HG02798 (cell line): ENCODE results near the gene AKAP8.
"Not testable (repeated sequence)": the region's sequence is repeated elsewhere in the genome, so short reads cannot be mapped to it uniquely, and the experiment has no call there.

ENCODE experiments used
- ATAC-seq: cut with Tn5 transposase; IDR thresholded peaks from one replicate; pipeline ENCODE4 v1.9.1; 2021; ENCODE audit warnings: mild to moderate bottlenecking; ENCODE audit not compliant: unreplicated experiment, poor library complexity

The AKAP8 gene

DNA sequence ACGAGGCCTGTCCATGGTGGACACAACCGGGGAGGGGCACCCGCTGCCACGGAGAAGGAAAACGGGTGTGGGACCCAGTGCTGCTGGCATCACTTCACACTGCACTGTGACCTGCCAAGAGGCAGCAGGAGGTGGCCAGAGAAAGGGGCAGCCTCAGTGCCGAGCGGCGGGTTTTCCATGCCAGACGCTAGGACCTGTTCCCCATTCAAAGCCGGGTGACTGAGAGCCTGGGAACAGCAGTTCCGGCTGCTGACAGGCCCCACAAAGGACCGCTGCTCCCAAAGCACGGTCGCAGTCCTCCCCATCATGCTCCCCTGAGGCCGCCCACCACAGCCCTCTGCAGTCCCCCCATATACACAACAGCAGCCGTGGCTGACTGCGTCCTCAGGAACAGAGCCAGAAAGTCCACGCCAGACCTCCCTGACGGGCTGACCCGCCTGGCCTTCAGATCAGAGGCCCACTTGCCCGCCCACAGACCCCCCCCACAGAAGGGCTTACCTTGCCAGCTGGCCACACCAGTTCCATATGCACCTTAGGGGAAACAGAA lies 5.4 kb downstream of the AKAP8 start:
- no peak for ATAC-seq

DNA sequence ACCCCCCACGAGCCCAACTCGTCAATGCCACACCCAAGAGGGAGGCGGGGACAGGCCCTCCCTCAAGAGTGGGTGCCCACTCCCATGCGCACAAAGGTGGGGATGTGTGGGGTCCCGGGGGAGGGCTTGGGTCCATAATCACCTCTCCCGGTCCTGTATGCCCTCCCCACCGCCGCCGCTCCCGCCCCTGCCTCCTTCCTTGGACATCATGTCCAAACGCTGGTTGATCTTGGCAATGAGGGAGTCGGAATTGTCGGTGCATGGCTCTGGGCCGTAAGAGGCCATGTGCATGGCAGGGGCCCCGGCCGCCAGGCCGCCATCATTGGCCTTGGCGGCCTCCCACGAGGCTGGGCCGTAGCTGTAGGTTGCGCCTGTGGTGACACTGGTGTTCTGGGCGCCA lies 5.9 kb downstream of the AKAP8 start:
- no peak for ATAC-seq

DNA sequence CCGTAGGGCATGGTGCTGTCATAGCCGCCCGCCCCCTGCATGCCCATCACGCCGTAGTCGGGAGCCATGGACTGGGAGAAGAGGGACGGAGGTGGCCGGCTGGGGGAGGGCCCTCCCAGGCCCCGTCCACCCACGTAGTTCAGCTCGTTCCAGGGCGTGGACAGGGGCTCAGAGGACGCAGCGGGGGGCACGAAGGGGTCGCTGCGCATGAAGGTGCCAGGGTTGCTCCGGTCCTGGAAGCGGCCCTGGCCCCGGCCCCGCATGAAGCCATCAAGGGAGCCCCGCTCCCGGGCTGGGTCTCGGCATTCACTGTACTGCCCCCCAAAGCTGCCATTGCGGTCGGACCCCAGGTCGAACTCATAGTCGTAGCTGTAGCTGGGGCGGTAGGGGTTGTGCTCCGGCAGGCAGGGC lies 6.7 kb downstream of the AKAP8 start:
- ATAC-seq = no peak

DNA sequence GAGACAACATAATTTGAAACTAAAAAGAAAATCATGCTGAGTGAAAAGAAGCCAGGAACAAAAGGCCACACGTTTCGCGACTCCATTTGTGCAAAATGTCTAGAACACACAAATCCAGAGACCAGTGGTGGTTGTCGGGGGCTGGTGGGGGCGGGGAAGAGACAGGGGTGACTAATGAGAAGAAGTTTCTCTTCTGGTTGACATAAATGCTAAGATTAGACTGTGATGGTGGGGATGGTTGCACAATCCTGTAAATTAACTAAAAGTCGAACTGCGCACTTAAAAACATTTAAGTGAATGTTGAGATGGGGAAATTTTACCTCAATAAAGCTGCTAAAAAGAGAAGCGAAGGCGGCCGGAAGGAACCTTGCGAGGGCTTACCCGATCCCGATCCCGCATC lies 7.1 kb downstream of the AKAP8 start:
- no peak for ATAC-seq

DNA sequence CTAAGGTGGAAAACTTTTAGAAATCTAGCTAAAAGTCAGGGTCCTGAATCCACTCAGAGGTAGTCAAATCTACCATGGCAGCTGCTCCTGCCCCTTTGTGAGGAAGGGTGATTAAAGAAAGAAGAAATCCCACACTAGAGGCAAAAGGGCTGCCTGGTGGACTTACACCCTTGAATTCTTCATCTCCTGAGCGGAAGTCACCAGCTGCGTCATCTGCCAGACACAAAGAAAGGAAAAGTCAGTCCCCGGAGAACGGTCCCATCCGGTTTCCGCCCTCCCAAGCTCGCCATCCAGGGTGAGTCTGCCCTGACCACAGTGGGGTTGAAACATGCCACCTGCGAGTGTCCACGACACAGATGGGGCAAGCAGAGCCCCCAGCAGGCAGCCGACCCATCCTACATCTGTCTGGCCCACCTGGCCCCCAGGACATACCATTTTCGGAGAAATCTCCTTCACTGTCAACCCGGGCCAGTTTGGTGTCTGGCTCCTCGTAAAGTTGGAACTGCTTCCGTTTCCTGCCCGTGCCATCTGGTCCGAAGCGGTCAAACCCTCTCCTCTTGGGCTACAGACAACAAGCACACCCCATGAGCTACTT lies 7.7 kb downstream of the AKAP8 start:
- ATAC-seq = no peak

DNA sequence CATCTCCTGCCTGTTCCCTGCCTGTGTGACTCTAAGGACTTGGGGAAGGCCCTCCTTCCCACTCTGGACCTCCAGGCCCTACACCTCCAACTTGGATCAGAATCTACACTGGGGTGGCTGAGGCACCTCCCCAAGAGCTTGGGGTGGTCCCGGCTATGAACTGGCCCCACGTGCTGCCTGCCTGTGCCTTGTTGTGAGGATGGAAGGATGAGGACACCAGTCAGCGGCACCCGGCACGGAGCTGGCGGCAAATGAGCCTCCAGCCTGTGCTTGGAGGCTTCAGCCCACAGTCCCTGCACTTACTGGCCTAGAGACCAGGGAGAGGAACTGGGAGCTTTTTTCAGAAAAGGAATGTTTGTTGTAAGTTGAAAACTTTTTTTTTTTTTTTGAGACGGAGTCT lies 8.5 kb downstream of the AKAP8 start:
- ATAC-seq = no peak

DNA sequence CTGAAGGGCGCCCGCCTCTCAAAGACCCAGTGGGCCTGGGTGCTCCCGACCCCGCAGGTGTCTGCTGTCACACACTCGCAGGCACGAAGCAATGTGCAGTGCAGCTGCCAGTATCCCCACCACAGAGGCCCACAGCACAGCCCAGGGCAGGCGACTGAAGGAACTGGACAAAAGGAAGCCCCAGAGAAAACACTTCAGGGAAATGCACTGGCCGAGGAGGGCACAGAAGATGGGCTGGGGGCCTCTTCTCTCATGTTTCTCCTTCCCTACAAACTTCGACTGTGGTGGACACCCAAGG lies 10.0 kb downstream of the AKAP8 start:
- no peak for ATAC-seq

DNA sequence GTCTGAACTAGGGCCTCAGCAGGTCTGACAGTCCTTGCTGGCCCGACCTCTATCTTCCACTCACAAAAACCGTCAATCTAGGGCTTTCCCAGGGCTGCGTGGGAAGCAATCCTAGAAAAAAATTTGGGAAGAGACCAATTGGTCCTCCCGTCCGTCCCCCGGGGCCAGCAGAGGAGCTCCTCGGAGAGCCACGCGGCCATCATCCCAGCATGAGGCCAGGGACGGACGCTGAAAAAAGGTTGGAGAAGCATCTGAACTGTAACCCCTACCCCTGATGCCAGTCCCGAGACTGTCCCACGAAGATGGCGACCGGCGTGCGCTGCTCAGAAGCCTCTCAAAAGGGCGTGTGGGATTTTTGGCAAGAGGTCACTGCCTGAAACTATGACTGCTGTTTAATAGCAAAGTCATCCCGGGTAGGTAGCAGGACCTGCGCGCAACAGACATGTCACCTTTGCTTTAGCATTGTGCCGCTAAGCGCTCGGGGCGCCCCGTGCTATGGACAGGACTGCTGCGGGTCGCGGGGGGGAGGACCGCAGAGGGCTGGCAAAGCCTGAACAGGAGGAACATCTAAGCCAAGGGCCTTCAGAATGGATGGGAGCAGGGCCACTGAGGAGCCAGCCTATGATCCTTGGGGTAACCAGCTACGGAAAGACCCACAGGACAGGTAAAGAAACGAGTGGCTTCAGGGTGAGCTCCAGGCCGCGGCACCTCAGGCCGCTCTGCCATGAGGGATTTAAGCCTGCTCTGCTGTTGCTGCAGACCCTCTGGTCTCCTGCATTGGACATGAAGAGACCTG lies 10.6 kb downstream of the AKAP8 start:
- no peak for ATAC-seq

DNA sequence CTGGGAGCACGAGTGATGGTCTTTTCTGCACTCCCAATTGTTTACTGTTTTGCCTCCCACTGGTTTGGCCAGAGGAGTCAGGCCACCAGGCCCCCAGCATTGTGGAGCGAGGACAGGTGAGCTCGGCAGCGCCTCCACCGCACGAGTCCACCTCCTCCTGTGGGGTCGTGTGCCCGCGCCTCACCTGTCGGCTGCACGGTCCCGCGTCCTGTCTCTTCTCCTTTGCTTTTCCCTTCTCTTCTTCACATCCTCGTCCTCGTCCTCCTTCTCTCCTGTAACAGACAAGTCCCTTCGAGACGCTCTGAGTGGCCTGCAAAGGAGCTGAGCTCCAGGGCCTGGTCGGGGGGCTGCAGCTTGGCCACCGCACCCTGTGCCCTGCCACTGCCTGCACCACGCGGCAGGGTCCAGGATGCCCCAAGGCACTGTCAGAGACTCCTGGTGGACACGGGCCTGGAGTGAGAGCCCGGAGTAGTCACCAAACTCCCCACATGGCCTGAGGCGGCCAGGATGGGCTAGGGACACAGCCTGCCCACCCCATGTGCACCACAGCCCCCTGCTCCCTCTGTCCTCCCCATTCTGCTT lies 11.4 kb downstream of the AKAP8 start:
- ATAC-seq = no peak

DNA sequence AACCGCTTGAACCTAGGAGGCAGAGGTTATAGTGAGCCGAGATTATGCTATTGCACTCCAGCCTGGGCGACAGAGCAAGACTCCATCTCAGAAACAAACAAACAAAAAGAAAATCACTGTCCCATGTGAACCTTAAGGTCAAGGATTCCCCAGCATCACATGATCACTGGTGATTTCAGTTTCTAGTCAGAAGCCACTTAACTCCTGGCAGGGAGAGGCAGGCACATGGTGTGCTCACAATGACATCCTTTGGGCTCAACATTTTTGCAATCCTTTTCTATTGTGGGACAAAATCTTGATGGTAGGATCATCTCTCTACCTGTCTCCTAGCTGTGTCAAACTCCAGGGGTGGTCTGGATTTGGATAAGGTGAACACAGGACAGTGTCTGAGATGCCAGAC lies 12.1 kb downstream of the AKAP8 start:
- ATAC-seq = no peak

DNA sequence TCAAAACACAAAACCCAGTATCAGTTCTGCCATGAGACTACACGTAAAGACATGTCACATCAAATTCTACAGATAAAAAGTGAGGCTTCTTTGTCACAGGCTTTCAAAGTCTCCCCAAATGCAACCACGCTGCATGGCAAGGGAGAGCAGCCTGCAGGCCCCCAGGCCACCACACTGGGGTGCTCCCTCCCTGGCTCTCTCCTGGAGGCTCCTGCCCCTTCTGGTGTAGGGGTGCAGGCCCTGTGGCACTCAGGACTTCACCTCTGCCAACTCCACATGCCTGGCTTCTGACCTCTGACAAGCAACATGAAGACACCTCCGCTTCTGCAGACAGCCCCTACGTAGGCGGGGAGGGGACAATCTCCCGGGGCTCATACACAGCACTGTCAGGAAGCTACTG lies 14.3 kb downstream of the AKAP8 start:
- no peak for ATAC-seq

DNA sequence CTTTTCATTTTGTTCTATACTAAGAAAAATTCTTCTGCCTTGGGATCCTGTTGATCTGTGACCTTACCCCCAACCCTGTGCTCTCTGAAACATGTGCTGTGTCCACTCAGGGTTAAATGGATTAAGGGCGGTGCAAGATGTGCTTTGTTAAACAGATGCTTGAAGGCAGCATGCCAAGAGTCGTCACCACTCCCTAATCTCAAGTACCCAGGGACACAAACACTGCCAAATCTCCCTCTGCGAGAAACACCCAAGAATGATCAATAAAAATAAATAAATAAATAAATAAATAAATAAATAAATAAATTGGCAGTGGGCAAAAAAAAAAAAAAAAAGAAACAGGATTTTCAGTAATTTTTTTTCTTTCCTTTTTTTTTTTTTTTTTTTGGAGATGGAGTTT lies 15.8 kb downstream of the AKAP8 start:
- not testable (repeated sequence) for ATAC-seq

DNA sequence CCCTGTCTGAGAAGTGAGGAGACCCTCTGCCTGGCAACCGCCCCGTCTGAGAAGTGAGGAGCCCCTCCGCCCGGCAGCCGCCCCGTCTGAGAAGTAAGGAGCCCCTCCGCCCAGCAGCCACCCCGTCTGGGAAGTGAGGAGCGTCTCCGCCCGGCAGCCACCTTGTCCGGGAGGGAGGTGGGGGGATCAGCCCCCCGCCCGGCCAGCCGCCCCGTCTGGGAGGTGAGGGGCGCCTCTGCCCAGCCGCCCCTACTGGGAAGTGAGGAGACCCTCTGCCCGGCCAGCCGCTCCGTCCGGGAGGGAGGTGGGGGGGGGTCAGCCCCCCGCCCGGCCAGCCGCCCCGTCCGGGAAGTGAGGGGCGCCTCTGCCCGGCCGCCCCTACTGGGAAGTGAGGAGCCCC lies 16.5 kb downstream of the AKAP8 start:
- not testable (repeated sequence) for ATAC-seq

DNA sequence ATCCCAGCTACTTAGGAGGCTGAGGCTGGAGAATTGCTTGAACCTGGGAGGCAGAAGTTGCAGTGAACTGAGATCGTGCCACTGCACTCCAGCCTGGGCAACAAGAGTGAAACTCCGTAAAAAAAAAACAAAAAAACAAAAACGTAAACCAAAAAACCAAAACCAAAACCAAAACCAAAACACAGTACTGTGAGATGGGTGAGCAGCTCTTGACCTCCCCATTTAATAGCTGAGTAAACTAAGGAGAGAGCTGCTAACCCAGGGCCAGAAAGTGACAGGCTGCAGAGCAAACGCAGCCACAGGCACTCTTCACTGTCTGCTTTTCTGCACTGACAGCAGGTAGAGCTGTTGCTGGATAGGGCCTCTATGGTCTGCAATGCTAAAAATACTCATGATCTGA lies 19.6 kb downstream of the AKAP8 start:
- not testable (repeated sequence) for ATAC-seq

DNA sequence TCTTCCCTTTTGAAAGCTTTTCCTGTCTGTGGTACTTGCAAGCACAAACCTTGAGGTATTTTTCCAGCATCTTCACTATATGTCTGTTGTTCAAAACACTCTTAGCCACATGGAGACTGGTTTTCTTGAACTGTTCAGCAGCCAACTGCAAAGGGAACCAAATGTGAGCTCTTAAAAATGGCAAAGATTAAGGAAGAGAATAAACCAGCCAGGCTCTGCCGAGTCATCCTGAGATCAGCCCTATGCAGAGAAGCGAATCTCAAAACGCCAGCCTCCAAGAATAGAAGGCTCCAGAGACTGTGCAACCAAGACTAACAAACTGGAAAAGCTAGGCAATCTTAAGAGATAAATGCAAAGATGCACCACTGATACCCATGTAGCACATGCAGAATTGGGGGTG lies 20.7 kb downstream of the AKAP8 start:
- ATAC-seq = no peak

DNA sequence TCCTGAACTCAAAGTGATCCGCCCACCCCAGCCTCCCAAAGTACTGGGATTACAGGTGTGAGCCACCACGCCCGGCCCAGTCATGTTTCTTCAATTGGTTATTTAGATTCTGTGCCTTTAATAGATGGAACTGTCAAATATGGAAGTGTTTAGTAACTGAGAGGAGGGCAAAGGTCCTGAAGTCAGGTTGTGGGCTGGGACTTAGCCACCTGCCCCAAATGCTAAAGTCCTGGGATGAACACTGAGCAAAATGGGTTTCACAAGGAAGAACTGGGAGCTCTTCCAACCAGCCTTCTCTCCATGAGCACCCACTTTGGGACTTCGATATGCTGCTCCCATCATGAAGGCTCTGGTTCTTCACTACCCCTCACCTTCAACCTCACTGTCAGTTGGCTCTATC lies 21.7 kb downstream of the AKAP8 start:
- no peak for ATAC-seq

DNA sequence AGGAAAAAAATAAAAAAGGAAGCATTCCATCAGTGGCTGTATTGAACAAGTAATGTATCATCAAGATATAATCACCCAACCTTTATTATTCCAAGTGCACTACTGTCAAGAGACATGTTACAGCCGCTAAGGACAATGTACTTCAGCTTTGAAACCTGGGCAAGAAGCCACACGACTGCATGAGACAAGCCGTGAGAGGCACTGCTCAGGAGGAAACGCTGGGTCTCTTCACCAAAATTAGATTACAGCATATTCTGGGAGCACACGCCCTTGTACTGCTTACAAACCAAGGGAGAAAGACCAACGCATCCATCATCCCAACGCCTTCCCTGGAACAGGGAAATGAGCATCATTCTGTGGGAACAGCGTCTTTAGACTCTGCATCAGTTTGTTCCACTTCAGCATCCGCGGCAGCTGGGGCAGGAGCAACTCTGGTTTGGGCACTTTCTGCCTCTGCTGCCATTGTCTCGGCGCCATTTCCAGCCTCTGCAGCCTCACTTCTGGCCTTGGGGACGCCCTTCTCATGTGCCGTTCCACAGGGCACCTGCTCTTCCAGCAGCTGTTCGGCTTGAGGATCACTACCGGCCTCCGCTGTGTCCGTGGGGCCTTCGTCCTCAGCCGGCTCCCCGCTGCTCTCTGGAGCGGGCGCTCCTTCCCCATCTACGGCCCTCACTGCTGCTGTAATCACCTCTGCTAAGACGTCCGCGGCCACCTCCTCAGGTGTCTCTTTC lies 24.9 kb downstream of the AKAP8 start:
- ATAC-seq = no peak

DNA sequence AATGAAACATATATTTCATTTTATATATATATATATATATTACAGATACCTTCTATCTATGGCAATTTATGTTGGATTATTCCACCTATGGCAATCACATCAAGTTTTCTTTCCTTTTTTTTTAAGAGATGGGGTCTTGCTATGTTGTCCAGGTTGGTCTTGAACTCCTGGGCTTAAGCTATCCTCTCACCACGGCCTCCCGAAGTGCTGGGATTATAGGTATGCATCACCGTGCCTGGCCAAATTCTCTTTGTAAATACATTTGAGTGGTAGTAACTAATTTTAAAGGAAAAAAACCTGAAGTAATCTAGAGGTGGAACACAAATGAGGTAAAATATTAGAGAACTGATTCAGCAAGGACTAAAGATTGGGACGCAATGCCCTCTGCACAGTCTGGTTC lies 25.7 kb downstream of the AKAP8 start:
- ATAC-seq = no peak

DNA sequence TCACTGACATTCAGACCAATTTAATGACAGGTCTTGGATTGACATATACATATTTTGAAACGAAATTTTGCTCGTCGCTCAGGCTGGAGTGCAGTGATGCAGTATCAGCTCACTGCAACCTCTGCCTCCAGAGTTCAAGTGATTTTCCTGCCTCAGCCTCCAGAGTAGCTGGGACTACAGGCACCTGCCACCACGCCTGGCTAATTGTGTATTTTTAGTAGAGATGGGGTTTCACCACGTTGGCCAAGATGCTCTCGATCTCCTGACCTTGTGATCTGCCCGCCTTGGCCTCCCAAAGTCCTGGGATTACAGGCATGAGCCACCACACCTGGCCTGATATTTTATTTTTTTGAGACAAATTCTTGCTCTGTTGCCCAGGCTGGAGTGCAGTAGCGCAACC lies 27.1 kb downstream of the AKAP8 start:
- not testable (repeated sequence) for ATAC-seq

DNA sequence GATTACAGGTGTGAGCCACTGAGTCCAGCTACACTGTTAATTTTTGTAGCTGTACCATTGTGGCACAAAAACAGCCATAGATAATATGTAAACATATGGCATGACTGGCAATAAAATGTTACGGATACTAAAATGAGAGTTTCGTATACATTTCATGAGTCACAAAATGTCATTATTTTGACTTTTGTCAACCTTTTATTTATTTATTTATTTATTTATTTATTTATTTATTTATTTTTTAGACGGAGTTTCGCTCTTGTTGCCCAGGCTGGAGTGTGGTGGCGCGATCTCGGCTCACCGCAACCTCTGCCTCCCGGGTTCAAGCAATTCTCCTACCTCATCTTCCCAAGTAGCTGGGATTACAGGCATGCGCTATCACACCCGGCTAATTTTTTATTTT lies 38.3 kb downstream of the AKAP8 start:
- ATAC-seq = not testable (repeated sequence)

DNA sequence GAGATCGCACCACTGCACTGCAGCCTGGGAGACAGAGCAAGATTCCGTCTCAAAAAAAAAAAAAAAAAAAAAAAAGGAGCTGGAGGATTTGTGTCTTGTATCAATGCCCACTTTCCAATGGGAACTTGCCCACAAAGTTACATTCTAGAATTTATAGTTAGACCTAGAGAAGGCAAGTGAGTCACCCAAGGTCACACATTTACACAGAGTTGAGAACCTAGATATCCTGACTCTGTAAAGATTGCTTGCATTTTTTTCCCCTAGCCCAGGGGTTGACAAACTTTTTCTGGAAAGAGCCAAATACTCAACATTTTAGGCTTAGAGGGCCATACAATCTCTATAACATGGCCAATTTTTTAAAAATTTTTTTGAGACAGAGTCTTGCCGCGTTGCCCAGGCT lies 39.5 kb downstream of the AKAP8 start:
- ATAC-seq = no peak
